ENCODE results near the gene POMT2. TPM values are rescaled to one million over a fixed set of nuclear protein-coding genes. Genes with fewer than 3 reads are reported as not detected.

Gene POMT2
- total RNA-seq, 4 donors from 2014 or later = 12.0 to 77.4 (median 24.9) TPM

GRCh38 chr14:77248666-77249065, 72.0 kb downstream of the POMT2 start:
- H3K4me1 ChIP-seq = no peaks in the 10 kb centered on the region
- WGBS, 2 donors (ENCODE audit: low coverage in 1 of 2) = 88% methylated on average over 7 of the region's 7 CpGs; no CpG with 5 or more reads in 1 of the 2 donors
- no peak overlapping the region for H3K4me3 ChIP-seq
- H3K9me3 ChIP-seq = no peaks in the 10 kb centered on the region
- in situ Hi-C loops (cut with MboI; ENCODE audit: low pct_ligation_motif_present in 1 of 4, low pct_unique_long_range_greater_than_20kb in 1 of 4, low sequenced_read_pairs in 3 of 4) = no loop called here
- no peak for DNase-seq
- TF ChIP-seq EP300 (IDR thresholded peaks at IDR 0.05; ENCODE audit: low read depth) (no peak), POLR2AphosphoS5 (IDR thresholded peaks at IDR 0.05) (no peak), POLR2A (IDR thresholded peaks at IDR 0.05) (no peak)
- TF ChIP-seq, protein P1, sequence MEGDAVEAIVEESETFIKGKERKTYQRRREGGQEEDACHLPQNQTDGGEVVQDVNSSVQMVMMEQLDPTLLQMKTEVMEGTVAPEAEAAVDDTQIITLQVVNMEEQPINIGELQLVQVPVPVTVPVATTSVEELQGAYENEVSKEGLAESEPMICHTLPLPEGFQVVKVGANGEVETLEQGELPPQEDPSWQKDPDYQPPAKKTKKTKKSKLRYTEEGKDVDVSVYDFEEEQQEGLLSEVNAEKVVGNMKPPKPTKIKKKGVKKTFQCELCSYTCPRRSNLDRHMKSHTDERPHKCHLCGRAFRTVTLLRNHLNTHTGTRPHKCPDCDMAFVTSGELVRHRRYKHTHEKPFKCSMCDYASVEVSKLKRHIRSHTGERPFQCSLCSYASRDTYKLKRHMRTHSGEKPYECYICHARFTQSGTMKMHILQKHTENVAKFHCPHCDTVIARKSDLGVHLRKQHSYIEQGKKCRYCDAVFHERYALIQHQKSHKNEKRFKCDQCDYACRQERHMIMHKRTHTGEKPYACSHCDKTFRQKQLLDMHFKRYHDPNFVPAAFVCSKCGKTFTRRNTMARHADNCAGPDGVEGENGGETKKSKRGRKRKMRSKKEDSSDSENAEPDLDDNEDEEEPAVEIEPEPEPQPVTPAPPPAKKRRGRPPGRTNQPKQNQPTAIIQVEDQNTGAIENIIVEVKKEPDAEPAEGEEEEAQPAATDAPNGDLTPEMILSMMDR (IDR thresholded peaks at IDR 0.05) = no peak
- H3K36me3 ChIP-seq = no peaks in the 10 kb centered on the region
- H3K27me3 ChIP-seq = no peaks in the 10 kb centered on the region
- no peak overlapping the region for H3K27ac ChIP-seq
- intact Hi-C loops (cut with DNase I; ENCODE audit: low total_unique reads) = no loop called here

DNA sequence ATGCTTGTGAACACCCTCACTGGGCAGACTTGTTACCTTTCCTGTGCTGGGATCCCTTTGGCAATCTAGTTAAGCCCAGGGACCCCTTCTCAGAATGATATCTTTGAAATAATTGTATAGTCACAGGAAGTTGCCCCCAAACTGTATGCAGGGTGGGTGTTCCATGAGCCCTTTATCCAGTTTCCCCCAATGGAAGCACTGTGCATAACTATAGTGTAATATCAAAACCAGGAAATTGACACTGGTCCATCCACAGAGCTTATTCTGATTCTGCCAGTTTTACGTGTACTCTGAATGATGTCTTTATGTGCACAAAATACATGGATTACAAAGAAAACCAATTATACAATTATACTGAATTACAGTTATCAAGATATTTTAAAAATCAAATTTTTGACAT, 73.9 kb downstream of the POMT2 start:
- no peaks in the 10 kb centered on the region for H3K4me1 ChIP-seq
- no peaks in the 10 kb centered on the region for H3K36me3 ChIP-seq
- H3K27me3 ChIP-seq = no peaks in the 10 kb centered on the region
- H3K27ac ChIP-seq = no peak overlapping the region
- no peak for DNase-seq
- TF ChIP-seq POLR2AphosphoS5 (IDR thresholded peaks at IDR 0.05) = no peak
- no peak for TF ChIP-seq EP300 (IDR thresholded peaks at IDR 0.05; ENCODE audit: low read depth)
- TF ChIP-seq, protein P1 (IDR thresholded peaks at IDR 0.05) = no peak
- TF ChIP-seq POLR2A (IDR thresholded peaks at IDR 0.05) = no peak
- no peak overlapping the region for H3K4me3 ChIP-seq
- no peaks in the 10 kb centered on the region for H3K9me3 ChIP-seq
- 88 to 100% methylated on average over 1 of the region's 1 CpG for WGBS, 2 donors (ENCODE audit: low coverage in 1 of 2)
- intact Hi-C loops (cut with DNase I; ENCODE audit: low total_unique reads) (no loop called here), in situ Hi-C loops (cut with MboI; ENCODE audit: low pct_ligation_motif_present in 1 of 4, low pct_unique_long_range_greater_than_20kb in 1 of 4, low sequenced_read_pairs in 3 of 4) (no loop called here)

- intact Hi-C loops (cut with DNase I; ENCODE audit: low total_unique reads) = no loop called here
- in situ Hi-C loops (cut with MboI; ENCODE audit: low pct_ligation_motif_present in 1 of 4, low pct_unique_long_range_greater_than_20kb in 1 of 4, low sequenced_read_pairs in 3 of 4) = no loop called here
Observed at GRCh38 chr14:77245820-77246219, 74.9 kb downstream of the POMT2 start.

GRCh38 chr14:77243853-77244252, 76.8 kb downstream of the POMT2 start:
- Histone ChIP-seq H3K36me3 (no peaks in the 10 kb centered on the region), H3K4me1 (no peaks in the 10 kb centered on the region), H3K4me3 (no peak overlapping the region), H3K27me3 (no peaks in the 10 kb centered on the region), H3K9me3 (no peaks in the 10 kb centered on the region), H3K27ac (no peak overlapping the region)
- no peak for DNase-seq
- in situ Hi-C loops (cut with MboI; ENCODE audit: low pct_ligation_motif_present in 1 of 4, low pct_unique_long_range_greater_than_20kb in 1 of 4, low sequenced_read_pairs in 3 of 4) = no loop called here
- intact Hi-C loops (cut with DNase I; ENCODE audit: low total_unique reads) = no loop called here
- 72 to 90% methylated on average over 2 to 4 of the region's 4 CpGs for WGBS, 2 donors (ENCODE audit: low coverage in 1 of 2)
- TF ChIP-seq POLR2A (IDR thresholded peaks at IDR 0.05) = no peak
- TF ChIP-seq EP300 (IDR thresholded peaks at IDR 0.05; ENCODE audit: low read depth) = no peak
- TF ChIP-seq POLR2AphosphoS5 (IDR thresholded peaks at IDR 0.05) = no peak
- TF ChIP-seq, protein P1 (IDR thresholded peaks at IDR 0.05) = no peak

More at GRCh38 chr14:77245820-77246219, 74.9 kb downstream of the POMT2 start:
- H3K36me3 ChIP-seq = no peaks in the 10 kb centered on the region
- H3K27ac ChIP-seq = no peak overlapping the region
- H3K4me3 ChIP-seq = no peak overlapping the region
- no peak for TF ChIP-seq EP300 (IDR thresholded peaks at IDR 0.05; ENCODE audit: low read depth)
- TF ChIP-seq, protein P1 (IDR thresholded peaks at IDR 0.05) = no peak
- TF ChIP-seq POLR2AphosphoS5 (IDR thresholded peaks at IDR 0.05) = no peak
- no peak for TF ChIP-seq POLR2A (IDR thresholded peaks at IDR 0.05)
- H3K4me1 ChIP-seq = no peaks in the 10 kb centered on the region
- 86 to 87% methylated on average over 4 of the region's 4 CpGs for WGBS, 2 donors (ENCODE audit: low coverage in 1 of 2)
- H3K9me3 ChIP-seq = no peaks in the 10 kb centered on the region
- no peak for DNase-seq
- H3K27me3 ChIP-seq = no peaks in the 10 kb centered on the region
